HG03280 (cell line): ENCODE measurements around the gene FOXF1.

ENCODE experiments used
- ATAC-seq: cut with Tn5 transposase; IDR thresholded peaks from one replicate; pipeline ENCODE4 v1.9.1; 2021; ENCODE audit warnings: mild to moderate bottlenecking, moderate library complexity; ENCODE audit not compliant: unreplicated experiment

The FOXF1 gene

DNA sequence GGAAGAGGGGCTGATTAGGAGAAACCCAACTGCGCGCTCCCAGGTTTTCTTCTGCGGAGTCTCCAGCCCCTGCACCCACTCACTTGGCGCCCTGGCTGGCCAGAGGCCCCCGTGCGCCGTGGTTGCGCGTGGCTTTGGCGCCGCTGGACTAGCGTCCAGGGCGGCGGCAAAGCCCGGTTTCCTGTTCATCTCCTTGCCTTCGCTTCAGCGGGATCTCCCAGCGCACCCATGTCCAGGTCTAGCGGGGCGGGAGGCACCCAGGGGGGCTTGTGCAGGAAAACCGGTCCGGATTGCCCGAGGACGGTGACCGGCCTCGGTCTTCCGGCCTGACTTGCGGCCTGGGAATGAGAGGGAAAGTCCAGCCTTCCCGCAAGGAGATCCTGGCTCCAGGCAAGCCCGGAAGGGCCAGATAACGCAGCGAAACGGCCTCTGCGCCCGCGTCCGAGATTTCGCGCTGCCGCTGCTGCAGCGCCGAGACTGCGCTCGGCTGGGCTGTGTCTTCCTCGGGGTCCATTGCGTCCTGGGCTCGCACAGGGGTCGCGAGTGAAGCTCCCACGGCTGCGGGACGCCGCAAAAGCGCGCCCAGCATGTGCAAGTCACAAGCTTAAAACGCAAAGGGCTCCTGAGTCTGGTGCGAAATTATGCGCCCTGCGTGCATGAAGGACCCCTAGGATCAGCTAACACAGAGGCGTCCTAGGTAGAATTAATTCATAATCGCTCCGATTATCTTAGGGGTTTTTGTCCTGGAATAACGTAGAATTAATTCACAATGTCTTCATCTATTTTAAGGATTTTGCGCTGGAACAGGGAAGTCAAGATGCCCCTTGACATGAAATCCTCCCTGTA, 5.7 kb downstream of the FOXF1 start:
- no peak for ATAC-seq

DNA sequence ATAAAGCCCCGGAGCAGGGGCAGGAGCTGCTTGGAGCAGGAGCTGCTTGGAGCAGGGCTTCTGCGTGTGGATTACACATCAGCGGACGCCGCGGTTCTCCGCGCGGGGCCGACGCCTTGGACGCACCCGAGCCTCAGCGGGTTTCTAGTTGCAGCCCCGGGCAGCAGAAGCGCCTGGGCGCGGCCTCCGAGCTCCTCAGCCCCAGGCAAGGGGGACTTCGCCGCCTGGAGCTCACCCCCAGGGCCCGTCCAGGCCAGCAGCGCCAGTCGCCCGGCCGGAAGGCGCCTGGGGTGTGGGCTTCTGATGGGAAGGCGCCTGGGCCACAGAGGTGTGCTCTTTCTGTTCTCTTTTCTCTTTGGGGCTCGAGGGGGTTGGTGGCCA, 6.3 kb downstream of the FOXF1 start:
- ATAC-seq, result no peak

DNA sequence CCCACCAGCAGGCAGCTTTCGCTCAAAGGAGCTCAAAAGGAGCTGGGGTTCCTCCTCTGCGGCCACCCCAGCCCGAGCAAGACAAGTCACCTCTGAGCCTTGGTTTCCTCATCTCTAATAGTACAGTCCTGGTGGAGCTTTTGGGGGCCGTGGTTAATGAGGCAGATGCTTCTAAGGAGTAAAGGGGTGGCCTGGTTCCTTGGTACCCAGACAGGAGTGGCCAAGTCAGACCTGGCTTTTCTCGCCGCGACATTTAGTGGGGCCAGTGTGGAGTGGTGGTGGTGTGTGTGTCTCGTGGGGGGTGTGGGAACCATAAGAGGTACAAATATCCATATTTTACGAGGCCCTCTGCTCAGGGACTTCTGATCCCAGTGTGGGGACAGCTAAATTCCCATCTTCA, 6.7 kb downstream of the FOXF1 start:
- no peak for ATAC-seq

DNA sequence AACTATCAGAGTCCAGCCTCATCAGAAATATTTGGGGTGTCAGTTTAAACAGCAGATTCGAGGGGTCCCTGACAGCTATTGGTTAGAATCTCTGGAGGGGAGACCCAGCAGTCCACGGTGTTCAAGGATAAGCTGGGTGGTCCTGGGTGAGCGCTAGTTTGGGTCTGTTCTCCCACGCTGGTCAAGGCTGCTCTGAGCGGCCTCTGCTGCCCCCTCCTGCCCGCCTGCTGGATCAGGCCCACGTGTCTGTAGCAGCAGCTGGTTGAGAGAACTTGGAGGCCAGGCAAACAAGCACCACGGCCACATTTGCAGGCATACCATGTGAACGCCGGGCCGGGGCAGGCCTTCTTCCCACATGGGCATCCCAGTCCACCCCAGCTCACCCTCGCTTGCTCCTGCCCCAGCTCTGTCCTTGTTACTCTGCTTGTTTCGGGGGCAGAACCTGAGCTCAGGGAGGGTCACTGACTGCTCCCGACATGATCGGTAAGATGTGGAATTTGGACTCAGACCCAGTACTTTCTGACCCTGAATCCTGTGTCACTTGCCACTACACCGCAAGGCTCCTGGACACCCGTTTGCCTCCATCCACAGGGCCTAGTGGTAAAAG, 7.4 kb downstream of the FOXF1 start:
- no peak for ATAC-seq

DNA sequence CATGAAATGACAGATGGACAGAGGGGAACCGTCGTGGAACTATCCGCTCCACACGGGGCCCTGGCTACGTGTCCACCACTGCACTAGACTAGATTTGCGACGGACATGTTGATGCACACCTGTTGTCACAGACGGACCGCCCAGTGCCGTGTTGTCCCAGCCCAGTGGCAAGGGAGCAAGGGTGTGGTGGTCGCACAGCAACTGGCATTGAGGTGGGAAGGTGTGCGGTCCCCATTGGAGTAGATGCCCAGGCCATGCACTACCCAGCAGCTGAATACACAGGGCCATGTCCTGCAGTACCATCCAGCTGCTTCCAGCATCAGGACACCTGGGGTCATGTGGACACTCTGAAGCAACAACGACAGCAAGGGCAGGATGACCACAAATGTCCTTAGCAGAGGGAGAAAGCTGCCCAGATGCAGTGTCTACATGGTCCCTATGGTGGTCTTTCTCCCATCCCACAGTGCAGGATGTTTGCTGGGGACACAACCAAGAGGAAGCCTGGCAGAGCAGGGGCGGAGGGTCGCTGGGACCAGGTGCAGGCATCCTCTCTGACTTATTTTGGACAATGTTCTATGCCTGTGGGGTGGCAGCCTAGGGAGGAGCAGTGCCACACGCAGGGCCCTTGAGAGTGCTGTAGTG, 8.8 kb downstream of the FOXF1 start:
- no peak for ATAC-seq

DNA sequence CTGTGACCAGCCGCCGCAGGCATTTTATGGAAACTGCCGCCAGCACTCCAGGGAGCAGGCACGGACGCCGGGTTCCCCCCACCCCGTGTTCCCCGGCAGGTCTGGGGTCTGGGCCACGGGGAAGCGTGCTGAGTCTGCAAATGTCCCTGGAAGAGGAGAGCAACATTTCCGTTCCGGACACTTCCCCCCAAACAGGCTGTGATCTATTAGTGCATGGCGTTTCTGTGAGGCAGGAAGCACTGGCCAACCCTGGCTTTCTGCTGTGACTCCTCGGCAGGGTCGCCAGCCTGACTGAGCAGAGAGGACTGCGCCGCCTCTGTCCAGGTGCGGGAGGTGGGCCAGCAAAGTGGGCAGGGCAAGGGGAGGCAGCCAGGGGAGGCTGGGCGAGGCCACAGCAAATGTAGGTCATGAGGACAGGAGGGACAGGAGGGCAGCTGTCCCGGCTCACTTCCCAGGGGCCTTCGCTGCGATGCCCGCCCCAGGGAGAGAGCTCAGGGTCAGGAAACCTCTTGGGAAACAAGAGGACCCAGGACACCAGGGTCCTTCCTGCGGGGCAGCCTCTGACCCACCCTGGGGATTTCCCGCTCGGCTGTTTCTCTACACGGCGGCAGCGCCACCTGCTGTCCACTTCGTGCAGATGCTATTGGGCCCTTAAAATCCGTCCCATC, 9.5 kb downstream of the FOXF1 start:
- ATAC-seq, result no peak

DNA sequence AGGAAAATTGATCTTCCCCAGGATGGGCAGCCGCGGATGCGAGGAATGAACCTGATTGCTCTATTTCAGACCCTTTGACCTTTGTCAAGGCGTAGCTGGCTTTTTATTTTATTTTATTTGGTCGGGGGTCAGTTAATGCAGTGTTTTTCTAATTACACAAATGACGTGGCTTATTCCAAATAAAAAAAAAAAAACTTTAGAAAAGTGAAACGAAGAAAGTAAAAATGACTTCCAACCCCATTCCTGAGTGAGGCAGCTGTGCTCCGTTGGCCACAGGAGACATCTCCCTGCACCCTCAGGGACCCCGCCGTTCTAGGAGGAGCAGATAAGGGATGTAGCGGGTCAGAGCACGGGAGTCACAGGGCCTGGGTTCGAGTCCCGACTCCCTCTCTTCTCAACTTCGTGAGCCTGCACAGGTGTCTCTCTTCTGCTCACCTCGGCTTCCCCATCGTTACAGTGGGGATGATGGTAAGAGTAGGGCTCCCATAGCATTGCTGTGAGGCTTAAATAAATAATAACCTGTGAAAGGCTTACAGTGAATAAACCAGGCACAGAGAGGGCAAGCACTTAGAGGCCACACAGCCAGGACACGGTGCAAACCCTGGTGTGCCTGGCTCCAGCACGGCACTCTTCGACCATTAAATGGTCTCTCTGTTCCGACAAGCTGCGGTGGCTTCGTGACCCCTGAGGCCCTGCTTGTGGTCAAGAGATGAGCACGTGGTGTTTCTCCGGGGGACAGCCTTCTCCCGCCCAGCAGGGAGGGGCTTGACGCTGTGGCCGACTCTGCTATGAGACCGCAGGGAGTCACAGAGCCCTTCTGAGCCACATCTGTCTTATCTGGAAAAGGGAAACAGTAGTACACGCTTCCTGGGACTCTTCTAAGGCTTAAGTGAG, 10.2 kb downstream of the FOXF1 start:
- ATAC-seq, result no peak

DNA sequence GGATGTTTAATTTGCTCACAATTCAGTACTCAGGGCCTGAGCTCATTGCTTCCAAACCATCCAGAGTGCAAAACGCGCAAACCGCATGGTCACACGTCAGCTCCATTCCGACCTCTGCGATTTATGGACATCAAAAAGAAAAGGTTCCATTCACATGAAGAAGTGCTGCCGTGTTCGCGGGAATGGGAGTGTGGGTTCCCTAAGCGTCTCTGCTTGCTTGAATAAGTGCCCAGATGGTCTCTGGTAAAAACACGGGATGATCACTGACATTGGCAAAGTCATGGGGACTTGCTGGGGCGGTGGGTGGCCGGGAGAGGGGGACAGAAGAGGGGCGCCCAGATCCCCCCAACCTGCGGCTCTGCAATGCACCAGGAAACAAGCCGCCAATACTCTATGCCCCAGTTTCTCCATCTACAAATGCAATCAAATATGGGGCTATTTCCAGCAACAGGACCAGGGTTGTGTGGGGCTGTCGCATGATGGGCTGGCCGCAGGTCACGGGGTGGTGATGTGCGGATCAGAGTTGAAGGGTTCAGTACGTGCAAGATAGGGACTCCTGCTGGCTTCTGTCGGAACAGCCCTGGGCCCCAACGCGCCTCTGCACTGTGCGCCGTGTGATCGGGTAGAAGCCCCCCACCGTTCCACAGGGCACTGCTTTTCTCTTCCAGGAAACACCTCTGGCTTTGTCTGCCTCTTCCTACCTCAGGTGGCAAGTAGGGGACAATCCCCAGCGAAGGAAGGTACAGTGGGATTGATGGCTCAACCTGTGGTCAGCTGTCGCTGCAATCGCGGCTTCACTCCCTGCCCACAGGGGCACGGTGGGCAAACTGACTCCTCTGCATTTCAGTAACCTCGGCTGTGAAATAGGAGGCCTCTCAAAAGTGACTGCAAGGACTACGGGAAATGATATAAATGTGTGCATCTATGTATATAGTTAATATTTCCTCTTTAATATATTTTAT, 11.2 kb downstream of the FOXF1 start:
- no peak for ATAC-seq

DNA sequence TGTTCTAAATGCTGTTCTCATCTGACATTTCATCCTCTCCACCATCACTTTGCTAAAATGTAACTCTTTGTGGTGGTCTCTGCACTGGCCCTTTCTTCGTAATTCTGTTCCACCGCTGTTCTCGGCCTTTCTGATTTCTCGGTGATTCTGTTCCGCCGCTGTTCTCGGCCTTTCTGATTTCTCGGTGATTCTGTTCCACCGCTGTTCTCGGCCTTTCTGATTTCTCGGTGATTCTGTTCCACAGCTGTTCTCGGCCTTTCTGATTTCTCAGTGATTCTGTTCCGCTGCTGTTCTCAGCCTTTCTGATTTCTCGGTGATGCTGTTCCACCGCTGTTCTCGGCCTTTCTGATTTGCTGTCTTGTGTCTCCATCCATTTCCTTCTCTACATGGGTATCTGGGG, 12.3 kb downstream of the FOXF1 start:
- ATAC-seq, result no peak

DNA sequence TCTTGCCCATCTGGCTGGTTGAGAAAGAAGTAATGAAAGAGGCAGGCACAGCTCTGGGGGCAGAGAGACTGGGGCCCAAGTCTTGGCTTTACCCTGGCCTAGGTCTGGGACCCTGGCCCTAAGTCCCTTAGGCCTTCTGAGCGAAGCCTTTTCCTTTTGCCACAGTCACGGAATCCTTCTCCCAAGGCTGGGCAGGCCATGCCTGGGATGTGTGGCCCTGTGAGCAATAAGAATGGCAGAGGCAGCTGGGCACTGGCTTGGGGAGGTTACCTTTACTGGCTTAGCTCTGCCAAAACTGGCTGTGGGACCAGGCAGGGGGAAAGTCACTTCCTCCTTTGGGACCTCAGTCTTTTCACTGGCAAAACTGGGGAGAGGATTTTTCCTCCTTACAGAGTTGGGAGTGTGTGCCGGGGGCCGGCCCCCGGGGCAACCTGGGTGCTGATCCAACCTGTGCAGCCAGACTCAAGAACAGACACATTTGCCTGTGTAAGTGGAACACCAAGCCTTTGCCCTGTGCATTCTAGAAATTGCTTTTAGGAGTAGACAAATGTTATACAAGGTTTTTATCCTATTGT, 12.9 kb downstream of the FOXF1 start:
- no peak for ATAC-seq

DNA sequence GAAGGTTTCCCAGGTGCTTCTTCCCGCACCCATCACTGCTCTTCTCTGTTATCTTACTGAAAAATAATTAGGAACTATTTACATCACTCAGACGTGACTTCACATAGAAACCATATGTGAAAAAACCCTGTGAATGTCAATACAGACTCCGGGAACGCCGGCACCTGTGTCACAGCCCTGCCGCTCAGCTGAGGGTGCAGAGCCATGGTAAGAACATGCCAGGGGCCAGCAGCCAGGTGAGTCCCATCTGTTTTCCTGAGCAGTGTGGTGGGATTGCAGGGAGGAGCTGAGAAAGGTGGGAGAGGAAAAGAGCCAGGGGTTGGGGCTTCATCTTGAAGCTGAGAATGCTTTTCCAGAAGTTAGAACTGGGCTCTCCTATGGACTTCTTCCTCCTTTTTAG, 13.7 kb downstream of the FOXF1 start:
- no peak for ATAC-seq

DNA sequence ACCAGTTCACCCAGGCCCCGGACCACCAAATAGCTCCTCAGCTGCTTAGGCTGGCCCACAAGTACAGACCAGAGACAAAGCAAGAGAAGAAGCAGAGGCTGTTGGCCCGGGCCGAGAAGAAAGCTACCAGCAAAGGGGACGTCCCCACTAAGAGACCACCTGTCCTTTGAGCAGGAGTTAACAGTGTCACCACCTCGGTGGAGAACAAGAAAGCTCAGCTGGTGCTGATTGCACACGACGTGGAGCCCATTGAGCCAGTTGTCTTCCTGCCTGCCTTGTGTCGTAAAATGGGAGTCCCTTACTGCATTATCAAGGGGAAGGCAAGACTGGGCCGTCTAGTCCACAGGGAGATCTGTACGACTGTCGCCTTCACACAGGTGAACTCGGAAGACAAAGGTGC, 15.4 kb downstream of the FOXF1 start:
- no peak for ATAC-seq

DNA sequence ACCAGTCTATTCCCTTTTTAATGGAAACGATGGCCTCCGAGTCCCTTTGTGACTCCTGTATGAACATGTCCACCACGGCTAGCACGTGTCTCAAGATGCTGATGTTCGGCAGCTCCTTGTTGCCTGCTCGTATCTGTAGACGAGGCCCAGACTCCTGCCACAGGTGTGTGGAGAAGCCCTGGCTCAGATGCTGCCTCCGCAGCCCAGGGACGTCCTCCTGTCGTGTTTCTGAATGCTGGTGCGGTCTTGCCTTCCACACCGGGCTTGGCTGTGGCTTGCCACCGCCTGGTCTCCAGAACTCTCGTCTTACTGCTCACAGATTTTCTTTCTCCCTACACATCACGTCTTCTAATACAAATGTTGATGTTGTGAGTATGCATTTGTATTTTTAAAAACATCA, 17.0 kb downstream of the FOXF1 start:
- ATAC-seq, result no peak

DNA sequence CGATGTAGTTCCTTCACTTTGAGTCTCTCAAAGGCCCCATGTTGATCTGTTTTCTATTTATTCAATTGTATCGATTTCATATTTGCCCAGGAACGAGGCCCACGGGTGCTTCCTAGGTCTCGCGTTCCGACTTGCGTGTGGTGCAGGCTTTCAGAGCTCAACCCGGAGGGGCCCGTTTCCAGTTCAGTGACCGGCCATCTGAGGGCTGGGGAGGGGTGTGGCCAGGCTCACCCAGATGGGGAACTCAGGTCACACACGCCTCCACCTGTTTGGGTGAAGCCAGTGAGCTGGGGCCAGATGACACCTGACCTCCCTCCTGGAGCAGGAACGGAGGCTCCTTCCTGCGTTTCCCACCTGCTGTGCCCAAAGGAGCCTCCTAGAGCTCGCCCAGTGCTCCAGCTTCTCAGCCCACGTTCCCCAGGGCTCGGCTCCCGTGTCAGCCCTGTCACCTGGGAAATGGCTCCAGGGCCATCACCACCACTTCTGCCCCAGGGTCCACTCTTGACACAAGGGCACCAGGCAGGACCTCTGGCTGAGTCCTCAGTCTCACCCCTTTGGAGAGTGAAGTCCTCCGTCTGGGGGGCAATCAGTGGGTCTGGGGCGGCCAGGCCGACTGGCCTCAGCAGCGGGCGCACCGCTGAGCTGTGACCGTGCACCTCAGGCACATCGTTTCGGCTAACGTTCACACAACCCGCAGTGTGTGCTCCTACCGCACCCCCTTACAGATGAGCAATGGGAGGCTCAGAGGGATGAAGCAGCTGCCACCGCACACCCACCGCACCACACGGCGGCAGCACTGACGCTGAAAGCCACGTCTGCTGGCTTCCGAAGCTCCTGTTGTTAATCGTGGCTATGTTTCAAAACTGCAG, 18.0 kb downstream of the FOXF1 start:
- no peak for ATAC-seq

DNA sequence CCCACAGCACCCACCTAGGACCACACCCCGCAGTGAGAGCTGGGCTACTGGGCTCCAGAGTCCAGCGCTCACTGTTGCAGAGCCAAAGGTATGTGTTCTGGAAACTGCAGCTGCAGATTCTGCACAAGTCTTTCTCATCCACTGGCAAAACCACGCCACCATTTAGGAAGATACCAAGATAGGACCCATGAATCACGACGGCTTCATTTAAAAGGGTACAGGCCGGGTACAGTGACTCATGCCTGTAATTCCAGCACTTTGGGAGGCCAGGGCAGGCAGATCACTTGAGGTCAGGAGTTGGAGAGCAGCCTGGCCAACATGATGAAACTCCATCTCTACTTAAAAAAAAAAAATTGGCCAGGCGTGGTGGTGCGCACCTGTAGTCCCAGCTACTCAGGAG, 18.8 kb downstream of the FOXF1 start:
- ATAC-seq, result no peak

DNA sequence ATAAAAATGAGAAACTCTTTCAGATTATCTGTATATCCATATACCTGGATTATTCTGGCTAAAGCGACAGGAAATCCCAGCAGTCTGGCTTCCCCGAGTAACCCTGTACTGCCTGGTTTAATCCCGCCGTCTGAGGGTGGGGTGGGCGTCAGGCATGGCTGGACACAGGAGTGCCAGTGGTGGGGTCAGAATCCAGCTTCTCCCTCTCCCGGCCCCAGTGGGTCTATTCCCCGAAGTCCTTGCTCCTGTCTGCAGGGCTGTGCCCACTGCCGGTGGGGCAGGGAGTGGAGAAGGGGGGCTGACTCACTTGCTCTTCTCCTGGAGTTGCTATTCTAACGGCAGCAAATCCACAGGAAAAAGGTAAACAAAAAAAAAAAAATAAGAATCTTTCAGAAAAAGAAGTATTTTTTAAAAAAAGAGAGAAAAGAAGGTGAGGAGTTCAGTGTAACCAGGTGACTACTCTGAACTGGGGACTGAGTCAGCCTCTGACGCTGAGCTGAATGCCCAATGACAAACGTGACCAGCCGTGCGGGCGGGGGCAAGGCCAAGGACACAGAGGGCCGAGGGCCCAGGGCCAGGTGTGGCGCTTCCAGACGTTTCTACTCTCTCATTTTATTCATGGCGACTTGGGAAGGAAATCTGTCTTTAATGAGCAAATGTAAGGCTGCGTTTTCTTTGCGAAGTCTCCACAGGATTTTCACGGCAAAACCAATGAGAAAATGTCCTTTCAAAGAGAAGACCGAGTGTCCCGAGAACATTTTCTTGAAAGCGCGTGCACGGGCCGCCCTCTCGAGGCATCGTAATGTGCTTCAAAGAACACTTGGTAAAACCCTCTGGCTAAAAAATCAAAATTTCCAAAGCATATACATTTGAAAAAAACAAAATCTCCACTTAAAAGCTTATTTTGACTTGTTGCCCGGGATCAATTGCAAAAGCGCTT, 20.2 kb downstream of the FOXF1 start:
- ATAC-seq, result no peak

DNA sequence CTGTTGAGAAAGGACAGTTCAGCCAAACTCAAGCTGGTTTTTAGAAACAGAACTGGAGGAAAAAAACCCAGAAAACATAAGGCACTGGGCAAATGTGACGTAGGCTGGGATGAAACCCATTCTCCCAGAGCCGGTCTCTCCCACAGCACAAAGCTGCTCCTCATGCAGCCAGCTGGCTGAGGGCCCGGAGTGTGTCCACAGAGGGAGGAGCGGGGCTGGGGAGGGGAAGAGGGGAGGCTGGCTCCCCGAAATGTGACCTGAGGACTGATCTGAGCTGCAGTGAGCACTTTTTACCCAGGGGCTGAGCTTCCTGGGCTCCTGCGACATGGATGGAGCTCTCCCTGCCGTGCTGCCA, 20.8 kb downstream of the FOXF1 start:
- ATAC-seq, result no peak
